ENCODE measurements around the gene INTU. TPM values are rescaled to one million over a fixed set of nuclear protein-coding genes. Genes with fewer than 3 reads are reported as not detected.

The INTU gene
- total RNA-seq, 1 experiment from 2014 or later, result 10.8 TPM

DNA sequence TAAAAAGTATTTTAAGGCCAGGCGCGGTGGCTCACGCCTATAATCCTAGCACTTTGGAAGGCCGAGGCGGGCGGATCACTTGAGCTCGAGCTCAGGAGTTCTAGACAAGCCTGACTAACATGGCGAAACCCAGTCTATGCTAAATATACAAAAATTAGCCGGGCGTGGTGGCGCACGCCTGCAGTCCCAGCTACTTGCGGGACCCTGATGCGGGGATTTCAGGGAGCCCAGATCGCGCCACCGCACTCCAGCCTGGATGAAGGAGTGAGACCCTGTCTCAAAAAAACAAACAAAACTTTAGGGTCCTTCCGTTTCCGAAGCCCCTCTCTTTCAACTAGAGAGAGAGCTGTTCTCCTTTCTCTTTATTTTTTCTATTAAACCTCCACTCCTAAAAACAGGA, 98.6 kb downstream of the INTU start:
- DNase-seq (ENCODE audit: low spot score), result no peak
- in situ Hi-C loops (cut with HindIII; ENCODE audit: low sequenced_read_pairs), result no loop called here

DNA sequence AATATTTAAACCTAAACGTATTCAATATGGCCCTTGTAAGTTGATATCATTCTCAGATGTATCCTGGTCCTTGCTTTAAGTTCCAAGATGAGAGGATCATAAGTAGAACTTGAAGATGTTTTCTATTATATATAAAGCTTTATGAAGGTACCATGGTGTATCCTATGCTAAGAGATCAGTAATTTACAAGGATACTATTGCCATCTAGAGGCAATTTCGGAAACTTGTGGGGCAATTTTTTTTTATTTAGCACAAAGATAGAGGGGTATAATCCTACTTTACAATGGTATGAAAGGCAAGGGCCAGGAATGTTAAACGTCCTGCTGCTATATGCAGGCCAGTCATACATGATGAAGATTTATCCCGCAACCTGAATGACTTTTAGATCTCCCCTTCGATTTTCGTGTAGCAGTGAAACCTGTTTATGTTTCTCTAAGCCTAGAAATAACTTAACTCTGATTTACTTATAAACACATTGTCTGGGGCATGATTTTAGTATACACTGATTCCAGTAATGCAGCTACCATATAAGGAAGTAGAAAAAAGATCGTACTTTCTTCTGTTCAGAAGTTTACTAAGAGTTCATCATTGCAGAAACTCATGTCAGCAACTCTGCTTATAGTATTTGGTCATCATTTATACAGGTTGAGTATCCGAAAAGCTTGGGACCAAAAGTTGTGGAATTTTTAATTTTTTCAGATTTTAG, 100.0 kb downstream of the INTU start:
- DNase-seq (ENCODE audit: low spot score), result peak; percentile 45
- in situ Hi-C loops (cut with HindIII; ENCODE audit: low sequenced_read_pairs), result no loop called here

DNA sequence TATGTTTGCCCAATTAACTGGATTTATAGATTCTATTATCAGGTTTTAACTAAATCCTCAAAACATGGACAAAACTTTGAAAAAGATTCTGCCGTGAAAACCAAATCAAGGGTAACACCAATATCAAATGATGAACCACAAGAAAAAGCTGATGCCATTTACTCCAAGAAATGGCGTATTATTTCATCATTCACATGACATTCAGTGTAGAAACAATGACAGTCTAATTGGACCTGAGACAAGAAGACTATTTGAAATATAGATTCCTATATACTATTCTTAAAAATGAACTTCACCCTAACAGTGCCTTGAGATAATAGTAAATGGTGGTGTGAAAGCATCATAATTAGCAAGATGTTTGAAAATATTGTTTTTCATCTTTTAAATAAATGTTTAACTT, 102.2 kb downstream of the INTU start:
- in situ Hi-C loops (cut with HindIII; ENCODE audit: low sequenced_read_pairs), result no loop called here
- DNase-seq (ENCODE audit: low spot score), result no peak

DNA sequence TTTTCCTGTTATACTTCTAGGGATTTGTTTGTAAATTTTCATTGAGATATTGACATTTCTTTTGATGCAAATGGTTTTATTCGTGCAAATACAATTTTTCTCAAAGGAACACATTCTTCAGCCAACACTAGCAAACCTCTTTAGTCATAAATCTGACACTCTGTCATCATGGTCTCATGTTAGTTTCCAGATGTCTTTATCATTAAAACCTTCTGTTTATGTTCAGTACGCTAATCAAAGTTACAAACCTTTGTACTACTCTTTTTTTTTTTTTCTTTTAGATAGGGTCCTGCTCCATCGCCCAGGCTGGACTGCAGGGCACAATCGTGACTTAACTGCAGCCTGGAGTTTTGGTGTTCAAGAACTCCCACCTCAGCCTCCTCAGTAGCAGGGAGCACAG, 104.5 kb downstream of the INTU start:
- no peak for DNase-seq (ENCODE audit: low spot score)
- in situ Hi-C loops (cut with HindIII; ENCODE audit: low sequenced_read_pairs), result no loop called here

DNA sequence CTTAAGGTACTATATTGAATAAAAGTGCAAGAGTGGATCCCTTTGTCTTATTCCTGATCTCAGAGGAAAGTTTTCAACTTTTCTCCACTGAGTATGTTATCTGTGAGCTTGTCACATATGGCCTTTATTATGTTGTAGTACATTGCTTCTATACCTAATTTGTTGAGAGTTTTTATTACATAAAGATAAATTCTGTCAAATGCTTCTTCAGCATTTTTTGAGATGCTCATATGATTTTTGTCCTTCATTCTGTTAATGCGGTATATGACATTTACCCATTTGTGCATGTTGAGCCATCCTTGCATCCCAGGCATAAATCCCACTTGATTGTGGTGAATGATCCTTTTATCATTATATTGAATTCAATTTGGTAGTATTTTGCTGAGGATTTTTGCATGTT, 108.5 kb downstream of the INTU start:
- no peak for DNase-seq (ENCODE audit: low spot score)
- in situ Hi-C loops (cut with HindIII; ENCODE audit: low sequenced_read_pairs), result no loop called here

DNA sequence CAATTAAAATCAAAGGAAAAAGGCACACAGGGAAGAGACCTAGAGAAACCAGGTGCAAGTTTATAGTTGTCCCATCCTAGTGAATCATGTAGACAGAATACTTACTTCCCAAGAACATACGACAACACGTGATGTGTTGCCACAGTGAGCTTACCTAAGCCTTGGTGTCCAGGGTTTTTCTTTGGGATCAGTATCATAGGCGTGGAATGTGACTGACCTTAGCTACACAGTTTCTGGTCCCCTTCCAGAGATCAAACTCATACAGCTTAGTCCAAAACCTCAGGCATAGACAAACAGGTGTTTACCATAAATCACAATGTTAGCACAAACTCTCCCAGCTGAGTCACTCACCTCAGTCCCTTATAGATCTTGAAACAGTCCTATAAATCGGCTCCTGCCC, 115.1 kb downstream of the INTU start:
- no peak for DNase-seq (ENCODE audit: low spot score)
- in situ Hi-C loops (cut with HindIII; ENCODE audit: low sequenced_read_pairs), result no loop called here

DNA sequence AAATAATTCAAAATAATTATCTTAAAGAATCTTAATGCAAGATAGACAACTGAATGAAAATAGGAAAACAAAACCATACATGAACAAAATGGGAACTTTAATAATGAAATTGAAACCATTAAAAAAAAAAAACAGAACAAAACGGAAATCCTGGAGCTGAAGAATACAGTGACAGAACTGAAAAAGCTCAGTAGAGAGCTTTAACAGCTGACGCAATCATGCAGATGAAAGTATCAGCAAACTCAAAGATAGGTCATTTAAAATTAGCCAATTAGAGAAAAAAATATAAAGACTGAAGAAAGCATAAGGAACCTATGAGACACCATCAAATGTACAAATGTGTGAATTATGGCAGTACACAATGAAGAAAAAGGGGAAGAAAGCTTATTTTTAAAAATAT, 116.2 kb downstream of the INTU start:
- in situ Hi-C loops (cut with HindIII; ENCODE audit: low sequenced_read_pairs), result no loop called here
- DNase-seq (ENCODE audit: low spot score), result no peak

DNA sequence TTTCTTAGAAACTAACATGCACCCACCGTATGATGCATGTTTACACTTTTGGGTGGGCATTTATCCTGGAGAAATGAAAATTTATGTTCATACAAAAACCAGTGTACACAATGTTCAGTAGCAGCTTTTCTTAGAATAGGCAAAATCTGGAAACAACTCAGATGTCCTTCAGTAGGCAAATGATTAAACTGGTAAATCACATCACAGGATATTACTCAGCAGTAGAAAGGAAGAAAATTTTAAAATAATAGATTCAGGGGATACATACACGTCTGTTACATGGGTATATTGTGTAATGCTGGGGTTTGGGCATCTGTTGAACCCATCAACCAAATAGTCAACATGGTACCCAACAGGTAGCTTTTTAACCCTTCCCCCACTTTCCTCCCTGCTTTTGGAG, 124.1 kb downstream of the INTU start:
- in situ Hi-C loops (cut with HindIII; ENCODE audit: low sequenced_read_pairs), result no loop called here
- DNase-seq (ENCODE audit: low spot score), result no peak

DNA sequence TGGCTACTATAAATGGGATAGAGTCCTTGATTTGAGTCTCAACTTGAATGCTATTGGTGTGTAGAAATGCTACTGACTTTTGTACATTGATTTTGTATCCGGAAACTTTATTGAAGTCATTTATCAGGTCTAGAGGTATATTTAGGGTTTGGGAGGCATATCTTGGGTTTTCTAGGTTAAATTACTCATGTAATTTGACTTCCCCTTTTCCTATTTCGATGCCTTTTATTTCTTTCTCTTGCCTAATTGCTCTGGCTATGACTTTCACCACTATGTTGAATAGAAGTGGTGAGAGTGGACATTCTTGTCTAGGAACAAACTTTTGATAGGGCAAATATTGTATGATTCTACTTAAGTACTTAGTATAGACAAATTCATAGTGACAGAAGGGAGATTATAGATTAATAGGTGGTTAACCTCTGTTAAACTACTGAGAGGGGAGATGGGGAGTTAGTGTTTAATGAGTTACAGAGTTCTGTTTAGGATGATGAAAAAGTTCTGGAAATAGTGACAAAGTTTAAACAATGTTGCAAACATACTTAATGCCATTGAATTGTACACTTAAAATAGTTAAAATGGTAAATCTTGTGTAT, 126.6 kb downstream of the INTU start:
- in situ Hi-C loops (cut with HindIII; ENCODE audit: low sequenced_read_pairs), result no loop called here

DNA sequence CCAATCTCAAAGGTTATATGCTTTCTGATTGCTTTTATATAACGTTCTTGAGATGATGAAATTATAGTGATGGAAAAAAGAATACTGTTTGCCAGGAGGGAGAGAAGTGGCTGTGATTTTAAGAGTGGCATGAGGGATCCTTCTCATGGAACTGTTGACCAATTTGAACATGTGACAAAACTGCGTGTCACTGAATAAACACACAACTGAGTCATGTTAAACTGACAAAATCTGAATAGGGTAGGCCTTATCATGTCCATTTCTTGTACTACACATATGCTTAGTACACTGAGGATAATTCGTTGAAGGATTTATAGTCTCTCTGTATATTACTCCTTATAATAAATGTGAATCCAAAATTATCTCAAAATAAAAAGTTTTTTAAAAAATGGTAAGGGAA, 127.1 kb downstream of the INTU start:
- in situ Hi-C loops (cut with HindIII; ENCODE audit: low sequenced_read_pairs), result no loop called here
- DNase-seq (ENCODE audit: low spot score), result no peak

More for the DNA sequence above, 126.6 kb downstream of the INTU start:
- DNase-seq (ENCODE audit: low spot score), result no peak

DNA sequence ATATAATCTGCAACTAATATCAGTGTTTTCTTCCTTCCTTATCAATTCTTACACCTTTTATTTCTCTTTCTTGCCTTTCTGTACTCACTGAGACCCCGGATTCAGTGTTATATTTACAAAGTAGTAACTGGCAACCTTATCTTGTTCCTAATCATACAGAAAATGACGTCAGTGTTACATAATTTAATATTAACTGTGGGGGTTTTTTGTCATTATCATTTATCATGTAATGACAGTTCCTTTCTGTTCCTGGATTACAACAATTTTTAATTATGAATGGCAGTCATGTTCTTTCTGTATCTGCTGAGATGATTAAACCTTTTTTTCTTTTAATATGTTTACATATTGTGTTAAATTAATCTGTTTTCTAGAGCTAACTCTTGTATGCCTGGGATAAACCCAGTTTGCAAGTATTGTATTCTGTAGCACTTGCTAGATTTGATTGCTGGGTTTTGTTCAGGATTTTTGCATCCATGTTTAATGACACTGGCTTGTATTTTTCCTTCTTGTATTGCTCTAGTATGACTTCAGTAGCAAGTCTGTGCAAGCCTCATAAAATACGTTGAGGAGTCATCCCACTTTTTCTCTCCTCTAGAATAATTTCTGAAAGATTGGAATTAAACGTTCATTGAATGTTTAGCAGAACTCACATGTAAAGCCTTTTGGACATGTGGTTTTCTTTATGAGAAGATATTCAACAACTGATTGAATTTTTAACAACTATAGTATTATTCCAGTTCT, 138.9 kb downstream of the INTU start:
- in situ Hi-C loops (cut with HindIII; ENCODE audit: low sequenced_read_pairs), result no loop called here
- DNase-seq (ENCODE audit: low spot score), result no peak

DNA sequence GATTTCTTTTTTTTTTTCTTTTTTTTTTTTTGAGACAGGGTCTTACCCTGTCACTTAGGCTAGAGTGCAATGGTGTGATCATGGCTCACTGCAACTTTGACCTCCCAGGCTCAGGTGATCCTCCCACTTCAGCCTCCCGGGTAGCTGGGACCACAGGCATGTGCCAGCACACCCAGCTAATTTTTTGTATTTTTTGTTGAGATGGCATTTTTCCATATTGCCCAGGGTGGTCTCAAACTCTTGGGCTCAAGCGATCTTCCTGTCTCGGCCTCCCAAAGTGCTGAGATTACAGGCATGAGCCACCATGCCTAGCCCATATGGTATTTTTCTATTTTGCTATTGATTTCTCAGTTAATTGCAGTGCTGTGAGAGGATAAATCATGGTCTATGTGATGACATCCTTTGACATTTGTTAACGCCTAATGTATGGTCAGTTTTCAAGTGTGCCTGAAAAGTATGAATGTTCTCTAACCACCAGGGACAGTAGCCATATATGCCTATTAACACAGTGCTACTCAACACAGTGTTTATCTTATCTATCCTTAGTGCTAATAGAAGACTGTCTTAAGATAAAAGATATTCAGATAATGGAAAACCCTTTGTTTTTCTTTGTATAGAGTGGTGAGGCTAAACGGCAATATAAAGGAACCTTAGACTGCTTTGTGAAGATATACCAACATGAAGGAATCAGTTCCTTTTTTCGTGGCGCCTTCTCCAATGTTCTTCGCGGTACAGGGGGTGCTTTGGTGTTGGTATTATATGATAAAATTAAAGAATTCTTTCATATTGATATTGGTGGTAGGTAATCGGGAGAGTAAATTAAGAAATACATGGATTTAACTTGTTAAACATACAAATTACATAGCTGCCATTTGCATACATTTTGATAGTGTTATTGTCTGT, 140.3 kb downstream of the INTU start:
- in situ Hi-C loops (cut with HindIII; ENCODE audit: low sequenced_read_pairs), result no loop called here

DNA sequence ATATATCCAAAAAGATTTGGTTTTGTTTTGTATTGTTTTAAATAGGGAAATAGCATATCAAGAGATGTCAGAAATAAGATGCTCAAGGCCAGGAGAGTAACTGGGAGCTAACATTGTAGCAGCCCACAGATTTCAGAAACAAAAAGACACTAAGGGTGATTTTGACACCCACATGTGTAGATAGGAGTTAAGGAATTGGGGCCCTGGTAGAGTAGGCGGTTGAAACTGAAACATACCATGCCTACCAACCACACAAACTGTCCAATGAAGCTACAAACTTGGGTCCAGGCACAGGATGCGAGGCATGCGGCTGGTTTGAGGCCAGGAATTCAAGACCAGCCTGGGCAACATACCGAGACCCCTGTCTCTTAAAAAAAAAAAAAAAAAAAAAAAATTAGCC, 143.1 kb downstream of the INTU start:
- no peak for DNase-seq (ENCODE audit: low spot score)
- in situ Hi-C loops (cut with HindIII; ENCODE audit: low sequenced_read_pairs), result no loop called here

More for the DNA sequence above, 140.3 kb downstream of the INTU start:
- no peak for DNase-seq (ENCODE audit: low spot score)

Other genes starting within 250 kb of the INTU start
- gene SLC25A31, start 97.4 kb downstream of the INTU start, total RNA-seq (2014; rRNA removed; shearing (Covaris generic)), result not detected in 2 replicates
- 14.0 and 19.0 TPM in 2 replicates for gene HSPA4L, start 149.4 kb downstream of the INTU start, total RNA-seq (2014; rRNA removed; shearing (Covaris generic))
- 6.3 and 16.6 TPM in 2 replicates for gene PLK4, start 247.9 kb downstream of the INTU start, total RNA-seq (2014; rRNA removed; shearing (Covaris generic))